ENCODE measurements around the gene CD53.

Gene CD53

GRCh38 chr1:110850627-110851026 is 22.3 kb upstream of the CD53 start:
- no peak for TF ChIP-seq CTCF (IDR thresholded peaks at IDR 0.05; ENCODE audit: insufficient read depth, low read length, poor library complexity, severe bottlenecking)
- H3K36me3 ChIP-seq (ENCODE audit: control insufficient read depth, insufficient read depth, low read length): no peaks in the 10 kb centered on the region
- DNase-seq (ENCODE audit: extremely low read depth, insufficient read length): no peak
- no peak overlapping the region for H3K4me3 ChIP-seq (replicated peaks; ENCODE audit: low read depth, low read length)
- no peaks in the 10 kb centered on the region for H3K27me3 ChIP-seq (replicated peaks; ENCODE audit: control insufficient read depth, insufficient read depth, low read length)

GRCh38 chr1:110853135-110853534 is 19.8 kb upstream of the CD53 start:
- Histone ChIP-seq H3K27me3 (replicated peaks; ENCODE audit: control insufficient read depth, insufficient read depth, low read length) (no peaks in the 10 kb centered on the region), H3K36me3 (ENCODE audit: control insufficient read depth, insufficient read depth, low read length) (no peaks in the 10 kb centered on the region), H3K4me3 (replicated peaks; ENCODE audit: low read depth, low read length) (no peak overlapping the region)
- no peak for TF ChIP-seq CTCF (IDR thresholded peaks at IDR 0.05; ENCODE audit: insufficient read depth, low read length, poor library complexity, severe bottlenecking)
- DNase-seq (ENCODE audit: extremely low read depth, insufficient read length): no peak

GRCh38 chr1:110856410-110856809 is 16.5 kb upstream of the CD53 start:
- no peak overlapping the region for H3K4me3 ChIP-seq (replicated peaks; ENCODE audit: low read depth, low read length)
- H3K27me3 ChIP-seq (replicated peaks; ENCODE audit: control insufficient read depth, insufficient read depth, low read length): no peaks in the 10 kb centered on the region
- TF ChIP-seq CTCF (IDR thresholded peaks at IDR 0.05; ENCODE audit: insufficient read depth, low read length, poor library complexity, severe bottlenecking): no peak
- H3K36me3 ChIP-seq (ENCODE audit: control insufficient read depth, insufficient read depth, low read length): no peaks in the 10 kb centered on the region
- no peak for DNase-seq (ENCODE audit: extremely low read depth, insufficient read length)

GRCh38 chr1:110857964-110858948 is 14.7 kb upstream of the CD53 start:
- H3K36me3 ChIP-seq (ENCODE audit: control insufficient read depth, insufficient read depth, low read length): no peaks in the 10 kb centered on the region
- TF ChIP-seq CTCF (IDR thresholded peaks at IDR 0.05; ENCODE audit: insufficient read depth, low read length, poor library complexity, severe bottlenecking): no peak
- DNase-seq (ENCODE audit: extremely low read depth, insufficient read length): no peak

GRCh38 chr1:110859062-110859461 is 13.9 kb upstream of the CD53 start:
- no peak for DNase-seq (ENCODE audit: extremely low read depth, insufficient read length)
- TF ChIP-seq CTCF (IDR thresholded peaks at IDR 0.05; ENCODE audit: insufficient read depth, low read length, poor library complexity, severe bottlenecking): no peak
- Histone ChIP-seq H3K27me3 (replicated peaks; ENCODE audit: control insufficient read depth, insufficient read depth, low read length) (no peaks in the 10 kb centered on the region), H3K36me3 (ENCODE audit: control insufficient read depth, insufficient read depth, low read length) (no peaks in the 10 kb centered on the region), H3K4me3 (replicated peaks; ENCODE audit: low read depth, low read length) (no peak overlapping the region)

More at GRCh38 chr1:110857964-110858948, 14.7 kb upstream of the CD53 start:
- H3K4me3 ChIP-seq (replicated peaks; ENCODE audit: low read depth, low read length): no peak overlapping the region
- H3K27me3 ChIP-seq (replicated peaks; ENCODE audit: control insufficient read depth, insufficient read depth, low read length): no peaks in the 10 kb centered on the region

Data from GM06990 (cell line).